GM15510 (cell line): ENCODE results near the gene PROK1.

Experiments
- POLR2A ChIP-seq: IDR thresholded peaks from 3 replicates; pipeline ENCODE4 v1.6.1; 2011; ENCODE audit warnings: borderline replicate concordance; ENCODE audit not compliant: insufficient read length; ENCODE audit errors: extremely low read depth

The PROK1 gene

DNA sequence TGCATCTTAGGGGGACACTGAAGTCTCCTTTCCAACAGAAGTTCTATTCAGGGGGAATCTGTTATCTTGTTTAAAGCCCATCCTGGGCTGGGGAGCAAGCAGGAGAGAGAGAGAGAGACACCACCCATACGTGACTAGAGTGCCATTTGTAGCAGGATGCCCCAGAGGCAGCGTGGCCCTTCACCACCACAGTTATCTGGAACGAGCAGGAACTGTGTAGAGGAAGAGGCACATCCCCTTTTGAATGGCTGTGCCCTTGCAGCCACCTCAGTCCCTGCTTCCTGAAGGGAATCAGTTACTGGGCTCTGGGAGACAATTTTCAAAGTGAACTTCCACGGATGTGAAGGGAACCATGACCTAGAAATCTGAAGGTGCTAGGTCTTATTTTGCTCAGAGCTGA, 24.1 kb upstream of the PROK1 start:
- TF ChIP-seq POLR2A = no peak

GRCh38 chr1:110428946-110429345, 22.0 kb upstream of the PROK1 start:
- no peak for TF ChIP-seq POLR2A

- no peak for TF ChIP-seq POLR2A
Observed at GRCh38 chr1:110430366-110430765, 20.6 kb upstream of the PROK1 start.

GRCh38 chr1:110430901-110431300, 20.0 kb upstream of the PROK1 start:
- TF ChIP-seq POLR2A = no peak

GRCh38 chr1:110433213-110433612, 17.7 kb upstream of the PROK1 start:
- TF ChIP-seq POLR2A = no peak

GRCh38 chr1:110433803-110434202, 17.1 kb upstream of the PROK1 start:
- TF ChIP-seq POLR2A = no peak

- TF ChIP-seq POLR2A = no peak
Observed at GRCh38 chr1:110434946-110435345, 16.0 kb upstream of the PROK1 start.

DNA sequence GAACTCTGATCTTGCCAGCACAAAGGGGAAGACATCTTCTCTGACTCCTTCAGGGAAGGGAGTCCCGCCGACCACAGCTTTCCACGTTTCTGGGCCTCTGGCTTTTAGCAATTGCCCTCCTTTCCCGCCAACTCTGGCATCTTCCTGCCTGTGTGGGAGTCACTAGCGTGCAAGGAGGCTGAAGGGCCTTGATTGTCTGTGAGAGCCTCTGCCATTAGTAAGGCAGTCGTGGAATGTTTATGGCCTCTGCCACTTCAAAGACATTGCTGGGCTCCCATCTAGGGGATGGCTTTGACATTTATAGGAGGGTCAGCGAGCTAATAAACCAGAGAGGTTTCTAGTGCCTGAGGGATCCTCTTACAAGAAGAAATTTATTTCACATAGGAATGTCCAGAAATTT, 14.3 kb upstream of the PROK1 start:
- no peak for TF ChIP-seq POLR2A

- TF ChIP-seq POLR2A = no peak
Observed at GRCh38 chr1:110438893-110439292, 12.1 kb upstream of the PROK1 start.

DNA sequence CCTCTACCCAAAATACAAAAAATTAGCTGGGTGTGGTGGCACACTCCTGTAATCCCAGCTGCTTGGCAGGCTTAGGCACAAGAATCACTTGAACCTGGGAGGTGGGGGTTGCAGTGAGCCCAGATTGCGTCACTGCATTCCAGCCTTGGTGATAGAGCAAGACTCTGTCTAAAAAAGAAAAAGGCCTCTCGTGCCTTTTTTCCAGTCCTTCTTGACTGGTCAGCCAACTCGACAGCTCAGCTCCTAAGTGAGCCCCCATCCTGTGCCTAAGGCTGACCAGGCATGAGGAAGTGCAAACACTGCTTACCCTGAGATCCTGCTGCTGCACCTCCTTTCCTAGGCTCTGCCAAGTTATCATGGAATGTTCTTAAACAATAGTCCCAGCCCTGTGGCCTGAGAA, 10.1 kb upstream of the PROK1 start:
- TF ChIP-seq POLR2A = no peak

DNA sequence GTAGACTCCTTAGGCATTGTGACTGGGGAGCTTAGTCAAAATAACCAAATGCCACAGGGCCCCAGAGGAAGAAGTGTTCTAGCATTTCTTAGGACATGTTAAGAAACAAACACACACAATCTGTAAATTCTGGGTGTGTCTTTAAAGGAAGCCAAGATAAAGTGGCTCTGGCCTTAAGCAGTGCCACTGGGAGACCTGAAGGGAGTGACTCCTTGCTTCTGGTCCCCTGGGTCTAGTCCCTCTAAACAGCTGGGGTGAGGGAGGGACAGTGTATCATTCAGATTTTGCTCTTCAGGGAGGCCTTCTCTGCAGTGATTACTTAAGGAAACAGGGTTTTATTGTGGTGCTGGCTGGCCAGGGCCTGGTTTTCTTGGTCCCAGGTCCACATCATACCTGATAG, 9.1 kb upstream of the PROK1 start:
- no peak for TF ChIP-seq POLR2A

GRCh38 chr1:110443451-110443850, 7.5 kb upstream of the PROK1 start:
- TF ChIP-seq POLR2A = no peak

- no peak for TF ChIP-seq POLR2A
Observed at GRCh38 chr1:110444561-110444960, 6.4 kb upstream of the PROK1 start.

DNA sequence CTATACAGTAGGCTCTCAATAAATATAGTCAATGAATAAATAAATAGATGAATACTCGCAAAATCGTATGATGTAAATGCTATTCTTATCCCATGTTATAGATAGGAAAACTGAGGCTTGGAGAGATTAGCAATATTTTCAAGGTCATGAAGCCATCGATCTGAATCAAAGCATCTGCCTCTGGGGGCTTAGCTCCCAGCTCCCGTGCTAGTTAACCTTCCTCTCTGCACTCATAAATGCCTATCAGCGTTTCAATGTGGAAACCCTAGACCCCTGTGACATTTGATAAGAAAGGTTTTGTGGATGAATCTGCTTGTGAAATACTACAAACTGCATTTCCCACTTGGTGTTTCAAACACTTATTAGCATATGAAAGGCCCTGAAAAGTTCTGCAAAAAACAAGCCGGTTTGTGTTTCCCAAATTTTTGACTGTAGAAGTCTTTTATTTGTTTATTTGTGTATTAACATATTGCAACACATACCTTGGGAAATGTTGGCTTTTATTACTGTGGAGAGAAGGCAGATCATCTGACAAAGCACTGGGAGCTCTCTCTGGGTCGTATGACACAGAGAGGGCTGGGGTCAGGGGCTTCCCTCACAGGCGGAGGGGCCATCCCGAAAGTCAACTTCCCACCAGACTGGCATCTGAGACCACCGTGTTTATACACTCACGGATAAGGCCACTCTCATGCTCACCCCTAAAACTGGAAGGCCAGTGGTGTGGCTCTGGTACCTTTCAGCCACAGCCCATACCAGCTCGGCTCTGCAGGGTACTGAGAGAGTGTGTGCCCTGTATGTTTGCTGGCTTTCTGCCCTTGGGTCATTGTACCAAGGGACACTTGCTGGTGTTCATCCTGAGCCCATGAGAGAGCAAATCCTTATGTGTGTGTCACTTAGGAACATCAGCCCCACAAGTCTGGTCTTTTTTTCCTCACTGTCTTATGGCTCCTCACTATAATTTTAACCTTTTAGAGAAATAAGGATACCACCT, 993 bp upstream of the PROK1 start:
- no peak for TF ChIP-seq POLR2A

DNA sequence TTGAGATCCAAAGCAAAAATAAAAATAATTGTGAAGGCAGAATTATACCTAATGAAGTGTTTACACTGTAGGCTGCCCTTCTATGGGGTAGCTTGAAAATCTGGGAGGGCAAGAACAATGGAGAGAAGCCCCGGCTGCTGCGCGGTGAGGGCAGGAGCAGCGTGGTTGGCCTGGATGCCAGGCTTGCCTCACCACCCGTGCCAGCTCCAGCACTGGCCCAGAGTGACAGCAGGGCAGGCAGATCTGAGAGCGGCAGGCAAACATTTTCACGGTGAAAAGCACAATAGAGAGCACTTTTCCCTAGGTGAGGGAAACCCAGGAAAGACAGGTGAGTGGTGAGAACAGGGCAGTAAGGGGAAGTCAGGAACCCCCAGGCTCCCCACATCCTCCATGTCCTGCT, 1.4 kb downstream of the PROK1 start:
- no peak for TF ChIP-seq POLR2A

DNA sequence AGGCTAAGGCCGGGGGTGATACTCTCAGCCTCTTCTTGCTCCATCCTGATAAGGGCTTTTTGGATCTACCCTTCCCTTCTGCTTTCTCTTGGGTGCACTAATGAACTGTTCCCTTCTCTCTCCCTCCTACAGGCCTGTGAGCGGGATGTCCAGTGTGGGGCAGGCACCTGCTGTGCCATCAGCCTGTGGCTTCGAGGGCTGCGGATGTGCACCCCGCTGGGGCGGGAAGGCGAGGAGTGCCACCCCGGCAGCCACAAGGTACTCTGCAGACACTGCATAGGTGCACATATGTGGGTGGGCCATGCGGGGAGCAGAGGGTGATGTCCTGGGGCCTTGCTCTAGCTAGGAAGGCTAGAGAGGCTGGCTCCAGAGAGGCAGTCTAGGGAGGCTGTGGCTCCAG, 2.9 kb downstream of the PROK1 start:
- TF ChIP-seq POLR2A = no peak

DNA sequence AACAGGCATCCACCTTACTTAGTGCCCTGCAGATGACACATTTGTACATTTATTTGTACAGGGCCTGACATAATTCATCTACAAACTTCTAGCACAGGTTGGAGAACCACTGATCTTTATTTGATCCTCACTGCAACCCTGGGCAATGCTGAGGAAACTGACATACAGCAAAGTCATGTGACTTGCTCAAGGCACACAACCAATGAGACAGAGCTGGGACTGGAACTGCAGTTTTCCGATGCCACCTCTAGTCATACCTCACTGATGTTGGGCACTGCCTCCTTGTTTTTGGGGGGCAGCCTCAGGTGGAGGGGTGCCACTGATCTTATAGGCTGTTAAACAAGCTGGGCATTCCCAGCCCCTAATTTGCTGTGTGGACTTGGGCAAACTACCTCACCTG, 3.4 kb downstream of the PROK1 start:
- no peak for TF ChIP-seq POLR2A

DNA sequence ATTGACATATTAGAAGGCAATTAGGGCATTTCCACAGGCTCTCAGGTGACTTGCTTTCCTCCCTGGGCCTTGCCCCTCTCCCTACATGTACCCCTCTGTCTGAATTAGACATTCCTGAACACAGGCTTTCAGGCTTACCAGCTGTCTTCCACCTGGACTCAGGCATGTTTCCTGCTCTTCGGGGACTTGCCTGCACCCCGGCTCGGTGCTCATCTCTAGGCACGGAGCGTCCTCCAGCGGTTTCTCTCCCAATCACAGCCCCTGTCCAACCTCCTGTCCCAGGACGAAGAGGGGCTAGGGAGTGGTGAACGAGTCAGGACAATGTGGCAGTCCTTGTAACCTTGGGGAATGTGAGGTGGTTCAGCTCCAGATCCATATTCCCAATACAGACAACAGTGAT, 4.2 kb downstream of the PROK1 start:
- TF ChIP-seq POLR2A = no peak

DNA sequence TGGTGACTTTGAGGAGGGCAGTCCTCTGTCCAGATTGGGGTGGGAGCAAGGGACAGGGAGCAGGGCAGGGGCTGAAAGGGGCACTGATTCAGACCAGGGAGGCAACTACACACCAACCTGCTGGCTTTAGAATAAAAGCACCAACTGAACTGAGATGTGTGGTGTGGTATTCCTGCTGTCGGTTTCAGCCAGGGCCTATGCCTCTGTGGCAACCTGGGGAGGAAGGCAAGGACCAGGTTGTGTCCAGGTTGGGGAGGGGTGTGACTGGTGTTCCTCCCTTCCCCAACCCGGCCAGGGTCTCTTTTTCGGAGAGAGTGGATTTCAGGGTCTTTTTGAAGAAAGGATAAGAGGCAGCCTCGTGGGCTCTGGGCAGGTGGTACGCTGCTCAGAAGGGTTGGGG, 6.3 kb downstream of the PROK1 start:
- TF ChIP-seq POLR2A = no peak
